Activated CD4-positive, alpha-beta T cell treated with anti-CD3 and anti-CD28 coated beads, Interleukin-2, amount 50 U/mL, for 24 hours (primary cell): ENCODE data around the gene ARHGEF26.

Source experiments
- DNase-seq, 2 donors: peaks; one replicate each; pipeline ENCODE4 v3.0.0-alpha.2; 2020; ENCODE audit warnings: low read depth in 1 of 2, low spot score in 1 of 2

Gene ARHGEF26

GRCh38 chr3:154112146-154112852 lies 8.9 kb upstream of the ARHGEF26 start:
- DNase-seq: no peak

GRCh38 chr3:154113609-154114008 lies 7.6 kb upstream of the ARHGEF26 start:
- no peak for DNase-seq

DNA sequence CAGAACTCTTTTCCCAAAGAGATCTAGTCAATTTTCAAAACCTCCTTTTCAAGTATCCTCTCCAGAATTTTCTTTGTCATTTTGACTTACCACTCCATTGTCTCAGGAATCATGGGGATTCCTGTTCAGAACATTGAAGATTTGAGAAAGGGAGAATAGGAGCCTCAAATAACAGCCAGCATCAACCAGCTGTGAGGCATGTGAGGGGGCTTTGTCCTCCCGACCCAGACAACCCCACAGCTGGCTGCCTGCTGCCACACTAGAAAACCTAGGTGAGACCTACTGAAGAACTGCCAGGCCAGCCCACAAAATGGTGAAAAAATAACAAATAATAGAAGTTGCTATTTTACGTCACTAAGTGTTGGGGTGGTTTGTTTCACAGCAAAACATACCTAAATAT lies 5.9 kb upstream of the ARHGEF26 start:
- DNase-seq: no peak

- no peak for DNase-seq
Measured at GRCh38 chr3:154119951-154120350, 1.2 kb upstream of the ARHGEF26 start.

DNA sequence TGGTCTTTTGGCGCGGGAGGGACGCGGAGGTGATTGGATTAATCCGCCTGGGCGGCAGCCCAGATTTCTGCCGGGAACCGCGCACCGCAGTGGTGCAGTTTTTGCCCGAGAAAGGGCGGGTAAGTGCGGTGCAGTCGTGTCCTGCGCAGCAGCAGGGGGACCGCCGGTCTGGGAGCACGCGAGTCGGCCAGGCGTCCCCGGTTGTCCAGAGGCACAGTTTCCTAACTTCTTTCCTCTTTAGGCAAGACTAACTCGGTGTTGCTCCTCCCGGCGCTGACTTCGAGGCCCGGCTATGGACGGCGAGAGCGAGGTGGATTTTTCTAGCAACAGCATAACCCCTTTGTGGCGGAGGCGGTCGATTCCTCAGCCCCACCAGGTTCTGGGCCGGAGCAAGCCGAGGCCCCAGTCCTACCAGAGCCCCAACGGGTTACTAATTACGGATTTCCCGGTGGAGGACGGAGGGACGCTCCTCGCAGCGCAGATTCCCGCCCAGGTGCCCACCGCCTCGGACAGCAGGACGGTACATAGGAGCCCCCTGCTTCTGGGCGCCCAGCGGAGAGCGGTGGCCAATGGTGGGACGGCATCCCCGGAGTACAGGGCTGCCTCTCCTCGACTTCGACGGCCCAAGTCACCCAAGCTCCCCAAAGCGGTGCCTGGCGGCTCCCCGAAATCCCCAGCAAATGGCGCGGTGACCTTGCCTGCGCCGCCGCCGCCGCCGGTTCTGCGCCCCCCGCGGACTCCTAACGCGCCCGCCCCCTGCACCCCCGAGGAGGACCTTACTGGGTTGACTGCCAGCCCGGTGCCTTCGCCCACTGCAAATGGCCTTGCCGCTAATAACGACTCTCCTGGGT lies 736 bp downstream of the ARHGEF26 start:
- no peak for DNase-seq

GRCh38 chr3:154122552-154122911 lies 1.3 kb downstream of the ARHGEF26 start:
- no peak for DNase-seq

- no peak for DNase-seq
Measured at GRCh38 chr3:154122912-154123559, 1.8 kb downstream of the ARHGEF26 start.

DNA sequence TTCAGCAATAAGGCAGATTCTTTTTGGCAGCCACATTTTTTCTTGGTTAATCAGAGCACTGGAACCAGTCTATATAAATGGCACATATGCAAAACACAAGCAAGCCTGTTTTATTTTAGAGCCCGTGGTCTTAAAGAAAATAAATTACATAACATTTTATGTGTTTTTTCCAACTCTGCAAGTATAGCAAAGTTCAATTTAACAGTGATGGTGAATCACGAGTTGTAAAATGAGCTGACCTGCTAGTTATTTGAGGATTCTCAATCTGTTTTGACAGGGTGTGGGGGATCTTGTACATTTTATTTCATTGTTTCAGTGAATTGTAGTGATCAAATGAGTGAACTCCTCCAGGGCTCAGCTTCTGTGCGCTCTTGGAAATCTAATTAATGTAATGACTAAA lies 2.7 kb downstream of the ARHGEF26 start:
- DNase-seq: no peak

GRCh38 chr3:154125378-154126030 lies 4.3 kb downstream of the ARHGEF26 start:
- DNase-seq: no peak

GRCh38 chr3:154126651-154127050 lies 5.5 kb downstream of the ARHGEF26 start:
- no peak for DNase-seq

GRCh38 chr3:154129625-154130024 lies 8.4 kb downstream of the ARHGEF26 start:
- no peak for DNase-seq

GRCh38 chr3:154130540-154130939 lies 9.3 kb downstream of the ARHGEF26 start:
- DNase-seq: no peak

DNA sequence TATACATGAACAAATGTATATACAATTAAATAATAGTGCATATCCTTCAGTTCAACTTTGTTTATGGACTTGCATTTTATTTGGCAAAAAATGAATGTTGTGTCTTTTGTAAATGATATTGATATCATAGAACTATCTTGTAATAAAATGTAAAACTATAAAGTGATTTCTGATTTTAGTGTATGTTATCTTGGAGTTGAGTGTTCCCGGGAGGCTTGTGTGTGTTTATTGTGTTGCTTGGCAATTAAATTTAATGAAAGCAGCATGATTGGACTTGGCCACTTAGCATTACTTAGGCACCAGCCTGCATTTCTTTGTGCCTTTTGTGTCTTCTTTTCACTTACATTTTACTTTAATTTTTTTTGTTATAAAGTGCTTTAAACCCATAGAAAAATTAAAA lies 10.6 kb downstream of the ARHGEF26 start:
- no peak for DNase-seq

DNA sequence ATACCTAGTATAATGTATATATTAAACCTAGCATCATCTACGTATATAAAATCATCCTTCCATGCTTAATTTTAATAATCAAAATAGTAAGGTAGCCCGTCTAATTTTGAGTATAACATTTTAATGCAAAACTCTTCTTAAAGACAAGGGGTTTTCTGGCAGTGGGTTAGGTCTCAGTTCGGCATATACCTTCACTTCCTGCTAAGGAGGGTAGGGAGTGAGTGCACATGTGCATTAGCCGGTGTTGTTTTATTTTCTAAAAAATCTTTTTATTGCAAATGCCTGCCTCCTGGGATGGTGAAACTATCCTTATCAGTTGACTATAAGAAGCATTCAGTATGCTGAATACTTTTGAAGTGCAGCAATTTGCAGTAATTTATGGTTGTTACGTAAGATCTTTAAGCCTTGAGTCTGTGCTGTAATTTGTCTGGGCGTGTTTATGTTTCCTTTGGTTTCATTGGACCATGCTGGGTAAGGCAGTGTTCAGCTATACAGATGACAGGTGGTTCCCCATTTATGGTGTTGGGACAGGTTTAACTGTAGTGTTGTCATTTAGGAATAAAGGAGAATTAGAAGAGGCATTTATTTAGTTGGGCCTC lies 11.7 kb downstream of the ARHGEF26 start:
- no peak for DNase-seq

- no peak for DNase-seq
Measured at GRCh38 chr3:154135511-154136173, 14.5 kb downstream of the ARHGEF26 start.

DNA sequence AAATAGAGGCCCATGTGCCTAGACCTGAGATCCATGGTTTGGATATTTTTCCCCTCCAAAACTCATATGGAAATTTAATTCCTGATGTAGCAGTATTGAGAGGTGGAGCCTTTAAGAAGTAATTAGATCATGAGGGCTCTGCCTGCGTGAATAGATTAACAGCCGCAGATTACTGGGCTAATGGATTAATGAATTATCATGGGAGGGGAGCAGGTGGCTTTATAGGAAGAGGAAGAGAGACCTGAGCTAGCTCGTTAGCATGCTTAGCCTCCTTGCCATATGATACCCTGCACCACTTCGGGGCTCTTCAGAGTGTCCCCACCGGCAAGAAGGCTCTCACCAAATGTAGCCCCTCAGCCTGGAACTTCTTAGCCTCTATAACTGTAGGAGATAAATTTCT lies 15.8 kb downstream of the ARHGEF26 start:
- no peak for DNase-seq

DNA sequence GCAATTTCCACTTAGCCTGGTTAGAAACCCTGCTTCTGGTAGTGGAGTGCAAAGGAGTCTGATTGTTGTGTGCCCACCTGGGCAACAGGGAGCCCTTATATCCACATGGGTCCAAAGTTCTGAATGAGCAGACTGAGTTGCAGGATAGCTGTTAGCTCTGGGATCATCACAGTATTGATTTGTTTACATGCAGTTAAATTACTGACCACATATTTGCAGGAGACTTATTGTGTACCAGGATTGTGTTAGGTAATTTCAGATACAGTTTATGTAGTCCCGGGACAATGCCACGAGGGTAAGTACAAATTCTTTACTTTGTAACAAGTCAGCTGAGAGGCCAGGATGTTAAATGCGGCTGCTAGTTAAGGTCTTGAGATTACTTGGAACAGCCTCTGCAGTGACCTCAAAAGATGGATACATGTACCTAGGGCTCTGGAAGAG lies 18.8 kb downstream of the ARHGEF26 start:
- DNase-seq: no peak

- no peak for DNase-seq
Measured at GRCh38 chr3:154142608-154143007, 21.4 kb downstream of the ARHGEF26 start.

DNA sequence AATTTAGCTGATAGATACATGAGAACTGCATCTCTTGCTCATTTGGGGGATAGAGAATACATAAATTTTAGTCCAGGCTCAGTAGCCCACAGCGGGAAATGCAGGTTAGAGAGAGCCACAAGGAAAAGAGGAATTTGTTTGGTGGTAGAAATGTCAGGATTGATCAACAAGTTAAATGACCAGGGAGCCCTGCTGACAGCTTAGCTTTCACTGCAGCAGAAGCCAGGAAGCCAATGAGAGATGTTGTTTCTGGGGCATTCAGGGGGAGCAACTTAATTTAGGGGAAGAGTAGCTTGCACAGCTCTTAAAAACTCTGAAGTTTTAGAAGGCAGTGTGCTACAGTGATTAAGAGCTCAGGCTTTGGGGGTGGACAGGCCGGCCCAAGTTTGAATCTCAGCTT lies 22.7 kb downstream of the ARHGEF26 start:
- DNase-seq: no peak

DNA sequence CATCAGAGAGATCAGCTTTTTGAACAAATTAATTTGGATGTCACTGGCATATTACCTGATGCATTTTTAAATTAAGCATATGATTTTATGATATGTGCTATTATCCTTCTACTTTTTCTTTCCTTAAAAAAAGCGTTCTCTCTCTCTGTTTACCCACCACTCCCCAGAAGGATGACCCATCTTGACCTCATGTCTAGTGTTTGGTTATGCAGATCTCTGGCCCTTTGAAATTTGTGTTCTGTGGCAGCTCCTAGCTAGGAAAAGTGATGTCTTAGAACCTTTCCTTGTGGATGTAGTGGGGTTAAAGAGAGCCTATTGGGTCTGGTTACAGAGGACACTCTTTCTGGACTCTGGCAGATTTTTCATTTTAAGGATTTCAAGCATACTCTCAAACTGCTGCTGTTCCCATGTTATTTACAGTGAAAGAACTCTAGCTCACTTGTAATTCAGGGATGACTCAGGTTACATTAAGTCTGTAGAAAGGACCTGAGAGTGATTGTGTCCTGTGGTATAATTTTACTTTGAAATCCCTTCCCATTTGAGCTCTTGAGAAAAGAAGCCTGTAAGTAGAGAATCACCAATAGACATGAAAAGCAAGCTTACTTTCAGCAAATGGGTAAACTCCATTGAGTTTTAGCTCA lies 23.8 kb downstream of the ARHGEF26 start:
- no peak for DNase-seq
